ENCODE results near the gene NSMCE1.

DNA sequence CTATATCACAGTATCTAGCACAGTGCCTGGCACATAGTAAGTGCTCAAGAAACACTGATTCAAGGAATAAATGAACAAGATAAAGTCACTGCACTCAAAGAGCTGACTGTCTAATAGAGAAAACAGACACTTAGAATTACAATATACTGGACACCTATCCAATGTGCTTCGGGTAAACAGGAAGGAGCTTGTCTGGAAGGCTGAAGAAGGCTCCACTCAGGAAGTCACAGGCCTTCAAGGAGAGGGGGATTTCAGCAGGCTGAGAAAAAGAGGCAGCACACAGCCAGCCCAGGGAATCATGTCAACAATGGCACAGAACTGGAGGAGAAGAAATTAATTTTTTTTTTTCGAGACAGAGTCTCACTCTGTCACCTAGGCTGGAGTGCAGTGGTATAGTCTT, 35.5 kb upstream of the NSMCE1 start:
- TF ChIP-seq ARNTL (CRISPR knock-in tag; IDR thresholded peaks at IDR 0.05; ENCODE audit: borderline replicate concordance, low read depth) (no peak), ZNF565 (CRISPR knock-in tag; conservative IDR thresholded peaks at IDR 0.05; ENCODE audit: low read depth) (no peak), OSR1 (CRISPR knock-in tag; IDR thresholded peaks at IDR 0.05) (no peak), ESRRG (CRISPR knock-in tag; IDR thresholded peaks at IDR 0.05) (no peak), BACH2 (CRISPR knock-in tag; IDR thresholded peaks at IDR 0.05; ENCODE audit: borderline replicate concordance) (no peak)
- TF ChIP-seq, protein P1, sequence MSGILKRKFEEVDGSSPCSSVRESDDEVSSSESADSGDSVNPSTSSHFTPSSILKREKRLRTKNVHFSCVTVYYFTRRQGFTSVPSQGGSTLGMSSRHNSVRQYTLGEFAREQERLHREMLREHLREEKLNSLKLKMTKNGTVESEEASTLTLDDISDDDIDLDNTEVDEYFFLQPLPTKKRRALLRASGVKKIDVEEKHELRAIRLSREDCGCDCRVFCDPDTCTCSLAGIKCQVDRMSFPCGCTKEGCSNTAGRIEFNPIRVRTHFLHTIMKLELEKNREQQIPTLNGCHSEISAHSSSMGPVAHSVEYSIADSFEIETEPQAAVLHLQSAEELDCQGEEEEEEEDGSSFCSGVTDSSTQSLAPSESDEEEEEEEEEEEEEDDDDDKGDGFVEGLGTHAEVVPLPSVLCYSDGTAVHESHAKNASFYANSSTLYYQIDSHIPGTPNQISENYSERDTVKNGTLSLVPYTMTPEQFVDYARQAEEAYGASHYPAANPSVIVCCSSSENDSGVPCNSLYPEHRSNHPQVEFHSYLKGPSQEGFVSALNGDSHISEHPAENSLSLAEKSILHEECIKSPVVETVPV (CRISPR knock-in tag; IDR thresholded peaks at IDR 0.05) = no peak
- TF ChIP-seq, protein P2, sequence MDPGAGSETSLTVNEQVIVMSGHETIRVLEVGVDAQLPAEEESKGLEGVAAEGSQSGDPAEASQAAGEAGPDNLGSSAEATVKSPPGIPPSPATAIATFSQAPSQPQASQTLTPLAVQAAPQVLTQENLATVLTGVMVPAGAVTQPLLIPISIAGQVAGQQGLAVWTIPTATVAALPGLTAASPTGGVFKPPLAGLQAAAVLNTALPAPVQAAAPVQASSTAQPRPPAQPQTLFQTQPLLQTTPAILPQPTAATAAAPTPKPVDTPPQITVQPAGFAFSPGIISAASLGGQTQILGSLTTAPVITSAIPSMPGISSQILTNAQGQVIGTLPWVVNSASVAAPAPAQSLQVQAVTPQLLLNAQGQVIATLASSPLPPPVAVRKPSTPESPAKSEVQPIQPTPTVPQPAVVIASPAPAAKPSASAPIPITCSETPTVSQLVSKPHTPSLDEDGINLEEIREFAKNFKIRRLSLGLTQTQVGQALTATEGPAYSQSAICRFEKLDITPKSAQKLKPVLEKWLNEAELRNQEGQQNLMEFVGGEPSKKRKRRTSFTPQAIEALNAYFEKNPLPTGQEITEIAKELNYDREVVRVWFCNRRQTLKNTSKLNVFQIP (CRISPR knock-in tag; IDR thresholded peaks at IDR 0.05; ENCODE audit: borderline replicate concordance, low read depth) = no peak

All from SK-N-SH treated with all-trans-retinoic acid at 6 μM for 48 hours (cell line).